GM20000 (cell line): Measurements from ENCODE around the gene STAT1.

Source experiments
- DNase-seq: peaks from one replicate; pipeline ENCODE4 v3.0.0; 2012; ENCODE audit warnings: low spot score
- TF ChIP-seq, protein P1 (sequence below): IDR thresholded peaks from 2 replicates; pipeline ENCODE4 v1.5.1; 2012; ENCODE audit warnings: mild to moderate bottlenecking, control low read depth; ENCODE audit errors: extremely low read depth, missing control alignments

Gene STAT1

DNA sequence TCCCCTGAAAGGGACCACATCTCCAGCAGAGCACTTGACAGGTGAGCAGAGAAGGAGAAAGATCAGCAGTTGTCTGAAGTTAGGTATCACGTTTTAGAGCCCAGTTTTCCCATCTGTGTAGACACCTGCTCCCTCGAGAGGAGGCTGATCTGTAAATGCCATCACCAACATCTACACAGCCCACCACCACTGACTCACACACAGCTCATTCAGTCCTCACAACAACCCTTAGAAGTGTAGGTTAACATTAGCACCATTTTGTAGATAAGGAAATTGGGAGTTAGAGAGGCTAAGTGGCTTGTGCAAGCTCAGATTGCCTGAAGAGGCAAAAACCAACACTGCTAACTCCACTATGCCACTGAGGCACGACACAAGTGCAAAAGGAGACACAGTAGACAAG, 37.2 kb upstream of the STAT1 start:
- DNase-seq = no peak
- TF ChIP-seq, protein P1, sequence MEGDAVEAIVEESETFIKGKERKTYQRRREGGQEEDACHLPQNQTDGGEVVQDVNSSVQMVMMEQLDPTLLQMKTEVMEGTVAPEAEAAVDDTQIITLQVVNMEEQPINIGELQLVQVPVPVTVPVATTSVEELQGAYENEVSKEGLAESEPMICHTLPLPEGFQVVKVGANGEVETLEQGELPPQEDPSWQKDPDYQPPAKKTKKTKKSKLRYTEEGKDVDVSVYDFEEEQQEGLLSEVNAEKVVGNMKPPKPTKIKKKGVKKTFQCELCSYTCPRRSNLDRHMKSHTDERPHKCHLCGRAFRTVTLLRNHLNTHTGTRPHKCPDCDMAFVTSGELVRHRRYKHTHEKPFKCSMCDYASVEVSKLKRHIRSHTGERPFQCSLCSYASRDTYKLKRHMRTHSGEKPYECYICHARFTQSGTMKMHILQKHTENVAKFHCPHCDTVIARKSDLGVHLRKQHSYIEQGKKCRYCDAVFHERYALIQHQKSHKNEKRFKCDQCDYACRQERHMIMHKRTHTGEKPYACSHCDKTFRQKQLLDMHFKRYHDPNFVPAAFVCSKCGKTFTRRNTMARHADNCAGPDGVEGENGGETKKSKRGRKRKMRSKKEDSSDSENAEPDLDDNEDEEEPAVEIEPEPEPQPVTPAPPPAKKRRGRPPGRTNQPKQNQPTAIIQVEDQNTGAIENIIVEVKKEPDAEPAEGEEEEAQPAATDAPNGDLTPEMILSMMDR = no peak

DNA sequence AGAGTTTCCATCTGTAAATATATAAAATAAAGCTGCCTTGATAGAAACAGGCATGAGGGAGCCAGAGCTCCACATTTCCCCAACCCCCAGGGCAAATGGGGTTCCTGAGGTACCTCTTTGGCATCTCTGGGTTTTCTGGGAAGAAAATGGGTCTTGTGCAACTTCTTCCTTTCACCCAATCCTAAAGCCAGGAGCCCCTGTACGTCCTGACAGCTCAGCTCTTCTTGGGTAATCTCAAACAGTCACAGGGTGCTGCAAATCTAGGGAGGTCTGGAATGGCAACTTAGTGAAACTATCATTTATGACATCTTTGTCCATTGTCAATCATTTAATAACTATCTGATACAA, 36.6 kb upstream of the STAT1 start:
- no peak for DNase-seq
- TF ChIP-seq, protein P1 = no peak

DNA sequence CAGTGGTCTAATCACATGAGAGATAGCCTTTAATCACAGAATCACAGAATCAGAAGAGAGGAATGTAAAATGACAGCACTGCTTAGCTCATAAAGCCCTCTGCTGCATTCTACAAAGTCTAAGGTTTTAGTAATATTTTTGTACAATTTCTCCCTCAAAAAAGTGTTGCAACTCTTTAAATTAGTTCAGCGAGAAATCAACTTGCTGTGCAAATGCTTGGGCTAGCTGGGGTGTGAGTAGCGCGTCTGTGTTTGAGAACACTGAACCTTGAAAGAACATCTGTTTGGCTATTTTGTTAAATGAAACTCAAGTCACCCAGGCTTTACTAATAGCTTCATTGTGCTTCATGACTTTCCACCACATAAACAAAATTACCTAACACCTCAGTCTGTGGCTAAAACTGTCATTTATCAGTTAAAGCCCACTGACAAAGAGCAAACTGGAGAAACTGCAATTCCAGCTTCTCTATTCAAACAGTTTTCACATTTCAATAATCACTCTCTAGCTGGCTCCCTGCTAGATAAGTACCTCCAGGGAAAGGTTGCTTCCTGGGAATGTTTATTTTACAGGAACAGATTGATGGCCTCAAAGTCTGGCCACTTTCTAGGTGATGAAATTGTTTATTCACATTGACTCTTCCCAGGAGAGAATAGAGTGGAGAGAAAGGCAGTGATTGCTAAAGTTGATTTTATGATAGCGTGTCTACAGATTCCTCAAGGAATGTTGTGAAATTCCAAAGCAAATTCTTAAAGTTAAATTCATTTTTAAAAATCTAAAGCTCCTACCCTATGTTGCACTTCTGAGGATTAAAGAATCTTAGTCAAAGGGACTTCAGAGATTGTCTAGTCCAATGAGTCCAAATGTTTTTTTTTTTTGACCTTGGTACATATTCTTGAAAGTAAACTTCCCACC, 36.0 kb upstream of the STAT1 start:
- TF ChIP-seq, protein P1 = no peak
- DNase-seq = peak; percentile 31

DNA sequence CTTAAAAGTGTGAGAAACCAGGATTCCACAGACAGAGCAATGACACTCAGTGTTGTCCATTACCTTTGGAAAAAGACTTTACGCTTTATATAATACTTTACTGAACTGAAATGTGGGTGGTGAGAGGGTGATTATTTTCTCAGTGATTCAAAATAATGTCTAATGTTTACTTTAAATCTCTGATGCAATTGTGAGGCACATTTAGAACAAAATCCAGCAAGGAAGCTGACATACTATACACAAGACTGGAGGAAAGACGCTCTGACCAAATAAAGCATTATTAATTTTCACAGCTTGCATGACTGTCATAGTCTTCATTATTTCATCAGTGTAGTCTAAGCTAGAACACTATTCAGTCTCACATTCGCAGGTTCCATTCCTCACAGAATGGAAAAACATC, 34.1 kb upstream of the STAT1 start:
- no peak for DNase-seq
- TF ChIP-seq, protein P1 = no peak

DNA sequence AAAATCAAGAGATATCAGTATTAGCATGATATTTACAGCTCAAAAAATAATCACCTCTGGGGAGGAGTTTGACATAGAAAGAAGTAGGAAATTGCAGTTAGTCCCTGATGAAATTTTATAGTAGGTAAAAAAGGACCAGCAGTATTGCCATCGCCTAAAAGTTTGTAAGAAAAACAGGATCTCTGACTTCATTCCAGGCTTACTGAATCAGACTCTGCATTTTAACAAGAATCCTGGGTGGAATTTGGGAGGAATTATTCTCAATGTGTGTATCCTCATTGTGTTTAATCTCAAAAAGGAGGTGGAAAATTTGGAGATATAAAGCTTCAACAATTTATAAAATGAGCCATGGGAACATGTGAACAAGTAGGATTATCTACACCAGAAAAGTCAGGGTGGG, 31.2 kb upstream of the STAT1 start:
- TF ChIP-seq, protein P1 = no peak
- DNase-seq = no peak

DNA sequence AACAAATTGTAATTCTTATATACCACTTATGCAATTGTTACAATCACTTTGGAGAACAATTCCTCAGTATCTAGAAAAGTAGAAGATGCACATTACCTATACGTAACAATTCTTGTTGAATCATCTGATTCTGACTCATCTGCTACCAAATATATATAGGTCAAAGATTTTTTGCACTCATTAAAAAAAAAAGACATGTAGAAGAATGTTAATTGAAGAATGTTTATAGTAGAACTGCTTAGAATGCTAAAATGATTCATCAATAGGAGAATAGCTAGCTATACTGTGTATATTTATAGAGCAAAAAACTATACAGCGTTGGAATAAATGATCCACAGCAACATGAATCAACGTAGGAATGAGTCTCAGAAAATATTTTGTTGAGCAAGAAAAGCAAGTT, 29.5 kb upstream of the STAT1 start:
- DNase-seq = no peak

More for the DNA sequence above, 29.5 kb upstream of the STAT1 start:
- TF ChIP-seq, protein P1 = no peak
